ENCODE data around the gene CDHR4.

Gene CDHR4

GRCh38 chr3:49791571-49791970 lies 8.1 kb downstream of the CDHR4 start:
- DNase-seq (ENCODE audit: extremely low read depth, insufficient read length), result no peak
- Histone ChIP-seq H3K4me3 (replicated peaks; ENCODE audit: low read depth, low read length) (no peak overlapping the region), H3K27me3 (replicated peaks; ENCODE audit: control insufficient read depth, insufficient read depth, low read length) (no peaks in the 10 kb centered on the region), H3K36me3 (ENCODE audit: control insufficient read depth, insufficient read depth, low read length) (no peaks in the 10 kb centered on the region)
- no peak for TF ChIP-seq CTCF (IDR thresholded peaks at IDR 0.05; ENCODE audit: insufficient read depth, low read length, poor library complexity, severe bottlenecking)

GRCh38 chr3:49790626-49791411 lies 8.9 kb downstream of the CDHR4 start:
- Histone ChIP-seq H3K4me3 (replicated peaks; ENCODE audit: low read depth, low read length) (no peak overlapping the region), H3K36me3 (ENCODE audit: control insufficient read depth, insufficient read depth, low read length) (no peaks in the 10 kb centered on the region), H3K27me3 (replicated peaks; ENCODE audit: control insufficient read depth, insufficient read depth, low read length) (no peaks in the 10 kb centered on the region)
- no peak for DNase-seq (ENCODE audit: extremely low read depth, insufficient read length)
- no peak for TF ChIP-seq CTCF (IDR thresholded peaks at IDR 0.05; ENCODE audit: insufficient read depth, low read length, poor library complexity, severe bottlenecking)

- DNase-seq (ENCODE audit: extremely low read depth, insufficient read length), result no peak
- no peaks in the 10 kb centered on the region for H3K27me3 ChIP-seq (replicated peaks; ENCODE audit: control insufficient read depth, insufficient read depth, low read length)
- H3K4me3 ChIP-seq (replicated peaks; ENCODE audit: low read depth, low read length), result no peak overlapping the region
- H3K36me3 ChIP-seq (ENCODE audit: control insufficient read depth, insufficient read depth, low read length), result no peaks in the 10 kb centered on the region
- no peak for TF ChIP-seq CTCF (IDR thresholded peaks at IDR 0.05; ENCODE audit: insufficient read depth, low read length, poor library complexity, severe bottlenecking)
These were observed 11.6 kb downstream of the CDHR4 start for GRCh38 chr3:49788056-49788455.

- no peak for DNase-seq (ENCODE audit: extremely low read depth, insufficient read length)
- H3K4me3 ChIP-seq (replicated peaks; ENCODE audit: low read depth, low read length), result no peak overlapping the region
- TF ChIP-seq CTCF (IDR thresholded peaks at IDR 0.05; ENCODE audit: insufficient read depth, low read length, poor library complexity, severe bottlenecking), result no peak
- no peaks in the 10 kb centered on the region for H3K27me3 ChIP-seq (replicated peaks; ENCODE audit: control insufficient read depth, insufficient read depth, low read length)
- H3K36me3 ChIP-seq (ENCODE audit: control insufficient read depth, insufficient read depth, low read length), result no peaks in the 10 kb centered on the region
These were observed 12.1 kb downstream of the CDHR4 start for GRCh38 chr3:49787536-49787935.

- H3K36me3 ChIP-seq (ENCODE audit: control insufficient read depth, insufficient read depth, low read length), result no peaks in the 10 kb centered on the region
- TF ChIP-seq CTCF (IDR thresholded peaks at IDR 0.05; ENCODE audit: insufficient read depth, low read length, poor library complexity, severe bottlenecking), result no peak
- DNase-seq (ENCODE audit: extremely low read depth, insufficient read length), result no peak
- no peak overlapping the region for H3K4me3 ChIP-seq (replicated peaks; ENCODE audit: low read depth, low read length)
- H3K27me3 ChIP-seq (replicated peaks; ENCODE audit: control insufficient read depth, insufficient read depth, low read length), result no peaks in the 10 kb centered on the region
These were observed 12.6 kb downstream of the CDHR4 start for GRCh38 chr3:49787182-49787464.
